Measurements from ENCODE around the gene CACNA2D3. TPM values are rescaled to one million over a fixed set of nuclear protein-coding genes. Genes with fewer than 3 reads are reported as not detected.

CACNA2D3 gene
- total RNA-seq, 4 donors from 2014 or later: 0.55 to 3.4 (median 1.6) TPM

DNA sequence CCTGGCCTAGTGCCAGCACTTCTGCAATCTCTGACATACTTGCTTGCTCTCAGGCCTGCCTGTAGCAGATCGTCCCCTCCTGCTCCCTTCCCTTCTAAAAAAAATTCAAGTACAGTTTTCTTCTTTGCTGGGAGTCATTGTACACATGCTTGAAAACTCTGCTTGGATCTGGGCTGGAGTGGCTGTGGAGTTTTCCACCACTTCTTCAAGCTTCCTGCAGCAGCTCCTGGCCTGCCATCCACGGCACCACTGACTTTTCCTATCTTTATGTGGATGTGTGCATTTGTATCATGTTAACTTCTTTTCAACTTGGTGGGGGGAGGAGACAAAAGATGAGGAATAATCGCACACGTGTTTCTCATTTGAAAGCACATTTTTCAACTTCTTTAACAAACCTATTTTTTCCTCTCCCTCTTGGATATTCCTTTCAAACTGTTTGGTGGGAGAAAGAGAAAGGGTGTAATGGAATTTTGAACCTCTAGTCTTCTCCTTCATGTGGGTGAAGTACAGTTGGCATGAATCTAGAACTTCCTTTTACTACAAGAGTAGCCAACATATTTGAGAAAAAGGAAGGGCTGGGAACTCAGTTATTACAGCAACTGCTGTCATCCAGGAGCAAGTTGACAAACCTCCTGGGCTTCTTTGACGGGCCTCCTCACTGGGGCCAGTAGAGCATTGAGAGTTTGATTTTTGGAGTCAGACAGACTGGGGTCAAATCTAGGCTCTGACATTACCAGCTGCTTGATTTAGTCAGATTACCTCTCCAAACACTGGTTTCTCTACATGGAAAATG, 866.7 kb downstream of the CACNA2D3 start:
- no peaks in the 10 kb centered on the region for H3K27me3 ChIP-seq
- in situ Hi-C loops (cut with MboI; ENCODE audit: low pct_ligation_motif_present in 1 of 4, low pct_unique_long_range_greater_than_20kb in 1 of 4, low sequenced_read_pairs in 3 of 4) (no loop called here), intact Hi-C loops (cut with DNase I; ENCODE audit: low total_unique reads) (no loop called here)
- H3K27ac ChIP-seq: peak overlapping the region in 2 of 4 donors; percentile 32 to 41
- no peaks in the 10 kb centered on the region for H3K9me3 ChIP-seq
- no peak for DNase-seq
- H3K4me3 ChIP-seq: no peak overlapping the region
- 50 to 60% methylated on average over 4 to 5 of the region's 5 CpGs for WGBS, 2 donors (ENCODE audit: low coverage in 1 of 2)
- TF ChIP-seq POLR2A (IDR thresholded peaks at IDR 0.05) (no peak), EP300 (IDR thresholded peaks at IDR 0.05; ENCODE audit: low read depth) (no peak), POLR2AphosphoS5 (IDR thresholded peaks at IDR 0.05) (peak in 1 of 3 donors; percentile 18)
- TF ChIP-seq, protein P1, sequence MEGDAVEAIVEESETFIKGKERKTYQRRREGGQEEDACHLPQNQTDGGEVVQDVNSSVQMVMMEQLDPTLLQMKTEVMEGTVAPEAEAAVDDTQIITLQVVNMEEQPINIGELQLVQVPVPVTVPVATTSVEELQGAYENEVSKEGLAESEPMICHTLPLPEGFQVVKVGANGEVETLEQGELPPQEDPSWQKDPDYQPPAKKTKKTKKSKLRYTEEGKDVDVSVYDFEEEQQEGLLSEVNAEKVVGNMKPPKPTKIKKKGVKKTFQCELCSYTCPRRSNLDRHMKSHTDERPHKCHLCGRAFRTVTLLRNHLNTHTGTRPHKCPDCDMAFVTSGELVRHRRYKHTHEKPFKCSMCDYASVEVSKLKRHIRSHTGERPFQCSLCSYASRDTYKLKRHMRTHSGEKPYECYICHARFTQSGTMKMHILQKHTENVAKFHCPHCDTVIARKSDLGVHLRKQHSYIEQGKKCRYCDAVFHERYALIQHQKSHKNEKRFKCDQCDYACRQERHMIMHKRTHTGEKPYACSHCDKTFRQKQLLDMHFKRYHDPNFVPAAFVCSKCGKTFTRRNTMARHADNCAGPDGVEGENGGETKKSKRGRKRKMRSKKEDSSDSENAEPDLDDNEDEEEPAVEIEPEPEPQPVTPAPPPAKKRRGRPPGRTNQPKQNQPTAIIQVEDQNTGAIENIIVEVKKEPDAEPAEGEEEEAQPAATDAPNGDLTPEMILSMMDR (IDR thresholded peaks at IDR 0.05): no peak
- H3K36me3 ChIP-seq: no peaks in the 10 kb centered on the region
- peaks cover 0 to 14% (median 2%) of the 10 kb centered on the region in 4 donors for H3K4me1 ChIP-seq

DNA sequence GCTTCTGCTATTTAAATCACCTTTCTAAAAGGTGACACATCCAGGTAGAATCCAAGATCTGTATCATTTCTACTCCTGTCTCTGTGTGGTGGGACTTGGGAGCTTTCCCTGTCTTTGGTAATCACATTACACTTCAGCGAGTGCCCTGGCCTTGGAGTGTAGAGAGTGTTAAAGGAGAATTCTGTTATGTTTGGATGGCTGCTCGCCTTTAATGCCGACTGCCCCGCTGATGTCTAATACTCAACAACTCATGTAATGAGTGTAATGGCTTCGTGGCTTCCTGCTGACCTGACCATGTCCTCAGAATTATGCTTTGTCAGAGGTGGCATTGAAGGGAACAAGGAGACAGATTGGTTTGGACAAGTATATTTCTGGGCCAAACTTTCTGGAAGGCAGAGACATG, 871.8 kb downstream of the CACNA2D3 start:
- intact Hi-C loops (cut with DNase I; ENCODE audit: low total_unique reads): no loop called here
- Histone ChIP-seq H3K4me3 (no peak overlapping the region), H3K36me3 (no peaks in the 10 kb centered on the region), H3K27me3 (no peaks in the 10 kb centered on the region), H3K9me3 (no peaks in the 10 kb centered on the region), H3K27ac (no peak overlapping the region), H3K4me1 (peaks cover 0 to 3% (median 0%) of the 10 kb centered on the region in 4 donors)
- in situ Hi-C loops (cut with MboI; ENCODE audit: low pct_ligation_motif_present in 1 of 4, low pct_unique_long_range_greater_than_20kb in 1 of 4, low sequenced_read_pairs in 3 of 4): no loop called here
- TF ChIP-seq, protein P1 (IDR thresholded peaks at IDR 0.05): no peak
- no peak for TF ChIP-seq POLR2AphosphoS5 (IDR thresholded peaks at IDR 0.05)
- TF ChIP-seq POLR2A (IDR thresholded peaks at IDR 0.05): no peak
- no peak for TF ChIP-seq EP300 (IDR thresholded peaks at IDR 0.05; ENCODE audit: low read depth)
- WGBS, 2 donors (ENCODE audit: low coverage in 1 of 2): 60 to 77% methylated on average over 1 to 5 of the region's 5 CpGs
- no peak for DNase-seq

DNA sequence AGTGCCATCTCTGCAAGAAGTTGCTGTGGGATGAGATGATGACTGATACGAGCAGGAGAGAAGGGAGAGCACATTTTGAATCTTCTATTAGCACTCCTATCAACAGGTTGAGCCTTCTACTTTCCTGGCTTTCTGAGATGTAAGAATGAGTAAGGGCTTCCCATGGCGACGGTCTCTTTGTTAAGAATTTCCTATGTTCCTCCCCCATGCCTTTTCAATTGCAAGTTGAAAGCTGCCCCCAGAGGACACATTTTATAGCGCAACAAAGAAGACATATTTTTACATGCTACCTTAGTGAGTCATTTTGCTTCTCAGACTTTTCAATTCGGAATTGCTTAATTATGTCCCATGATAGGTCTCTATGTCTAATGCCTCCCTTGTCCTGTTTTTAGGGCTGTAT, 876.8 kb downstream of the CACNA2D3 start:
- WGBS, 2 donors (ENCODE audit: low coverage in 1 of 2): 49 to 67% methylated on average over 5 of the region's 5 CpGs
- TF ChIP-seq, protein P1 (IDR thresholded peaks at IDR 0.05): no peak
- no peak for TF ChIP-seq EP300 (IDR thresholded peaks at IDR 0.05; ENCODE audit: low read depth)
- no peak for TF ChIP-seq POLR2AphosphoS5 (IDR thresholded peaks at IDR 0.05)
- no peak for TF ChIP-seq POLR2A (IDR thresholded peaks at IDR 0.05)

DNA sequence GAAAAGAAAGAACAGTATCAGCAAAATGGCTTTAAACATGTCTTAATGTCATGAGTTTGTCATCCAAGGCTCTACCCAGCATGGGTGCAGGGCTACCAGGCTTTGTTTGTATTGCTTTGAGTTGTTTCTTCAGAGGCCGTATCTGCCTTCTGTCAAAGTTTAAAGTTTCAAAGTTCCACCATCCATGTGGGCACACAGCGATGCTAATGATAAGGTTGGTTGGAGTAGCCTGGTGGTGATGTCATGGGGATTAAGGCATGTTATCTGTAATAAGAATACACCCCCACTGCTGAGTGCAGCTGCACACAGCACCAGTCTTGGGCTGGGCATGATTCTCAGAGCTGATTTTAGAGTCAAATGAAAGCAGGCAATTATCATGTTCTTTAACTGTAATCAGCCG, 877.5 kb downstream of the CACNA2D3 start:
- intact Hi-C loops (cut with DNase I; ENCODE audit: low total_unique reads): no loop called here
- H3K4me3 ChIP-seq: no peak overlapping the region
- no peaks in the 10 kb centered on the region for H3K27me3 ChIP-seq
- H3K4me1 ChIP-seq: no peaks in the 10 kb centered on the region
- H3K27ac ChIP-seq: no peak overlapping the region
- no peaks in the 10 kb centered on the region for H3K9me3 ChIP-seq
- no peaks in the 10 kb centered on the region for H3K36me3 ChIP-seq
- in situ Hi-C loops (cut with MboI; ENCODE audit: low pct_ligation_motif_present in 1 of 4, low pct_unique_long_range_greater_than_20kb in 1 of 4, low sequenced_read_pairs in 3 of 4): no loop called here
- DNase-seq: no peak
- TF ChIP-seq POLR2A (IDR thresholded peaks at IDR 0.05) (no peak), POLR2AphosphoS5 (IDR thresholded peaks at IDR 0.05) (no peak), EP300 (IDR thresholded peaks at IDR 0.05; ENCODE audit: low read depth) (no peak)
- TF ChIP-seq, protein P1 (IDR thresholded peaks at IDR 0.05): no peak
- 74 to 80% methylated on average over 1 to 3 of the region's 3 CpGs for WGBS, 2 donors (ENCODE audit: low coverage in 1 of 2)

More for the DNA sequence above, 876.8 kb downstream of the CACNA2D3 start:
- Histone ChIP-seq H3K4me1 (no peaks in the 10 kb centered on the region), H3K9me3 (no peaks in the 10 kb centered on the region), H3K27me3 (no peaks in the 10 kb centered on the region), H3K27ac (no peak overlapping the region), H3K36me3 (no peaks in the 10 kb centered on the region), H3K4me3 (no peak overlapping the region)
- in situ Hi-C loops (cut with MboI; ENCODE audit: low pct_ligation_motif_present in 1 of 4, low pct_unique_long_range_greater_than_20kb in 1 of 4, low sequenced_read_pairs in 3 of 4): no loop called here
- intact Hi-C loops (cut with DNase I; ENCODE audit: low total_unique reads): no loop called here
- no peak for DNase-seq

Measured in transverse colon (tissue), 4 donors.